ENCODE data around the gene MAGI1.

Gene MAGI1

DNA sequence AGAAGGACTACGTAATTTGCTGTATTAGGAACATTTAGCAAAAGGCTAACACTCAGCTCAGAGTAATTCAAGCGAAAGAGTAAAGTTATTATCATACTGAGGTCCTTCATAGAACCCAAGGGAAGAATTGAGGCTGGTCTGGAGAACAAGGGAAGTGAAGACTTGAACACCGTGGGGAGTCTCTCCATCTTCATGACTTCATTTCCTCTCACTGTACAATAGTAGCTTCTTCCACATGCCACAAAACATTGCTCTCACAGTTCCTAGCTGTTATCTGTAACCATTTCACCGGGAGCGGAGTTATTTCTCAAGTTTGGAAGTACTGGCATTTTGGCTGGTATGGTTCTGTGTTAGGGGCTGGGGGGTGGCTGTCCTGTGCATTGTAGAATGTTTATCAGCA lies 69.7 kb downstream of the MAGI1 start:
- no peak for DNase-seq

DNA sequence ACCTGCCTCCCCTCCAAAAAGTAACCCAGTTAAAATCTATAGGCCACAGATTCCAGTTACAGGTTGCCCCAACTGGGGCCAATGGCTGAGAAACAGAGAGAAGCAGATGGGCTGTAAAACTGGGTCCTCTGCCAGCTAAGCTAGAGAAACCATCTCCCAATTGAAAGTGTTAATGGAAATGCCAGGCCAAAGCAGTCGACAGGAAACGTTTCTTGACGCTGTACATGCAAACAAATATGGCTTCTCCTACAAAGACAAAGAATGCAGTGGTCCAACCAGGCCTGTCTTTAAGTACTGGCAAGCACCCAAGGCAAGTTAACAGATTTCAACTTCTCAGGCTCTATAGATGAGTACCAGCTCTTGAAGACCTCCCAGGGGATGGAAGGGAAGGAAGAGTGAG lies 71.3 kb downstream of the MAGI1 start:
- DNase-seq, result no peak

DNA sequence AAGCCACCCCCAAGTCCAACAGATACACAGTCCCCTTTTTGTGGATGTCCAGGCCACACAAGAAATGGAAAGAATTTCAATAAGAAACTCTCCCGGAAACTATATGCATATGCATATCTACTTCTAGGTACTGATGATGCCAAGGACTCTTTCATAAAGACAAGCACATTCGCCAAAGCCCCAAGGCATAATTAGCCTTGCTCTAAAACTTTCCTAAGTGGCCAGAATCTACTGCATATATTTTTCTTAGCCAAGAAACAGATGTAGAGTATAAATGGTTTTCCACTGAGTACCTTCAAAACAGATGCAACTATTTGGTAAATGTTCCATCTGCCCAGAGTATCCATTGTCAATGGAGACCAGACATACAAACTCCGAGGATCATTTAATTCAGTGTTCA lies 73.9 kb downstream of the MAGI1 start:
- no peak for DNase-seq

DNA sequence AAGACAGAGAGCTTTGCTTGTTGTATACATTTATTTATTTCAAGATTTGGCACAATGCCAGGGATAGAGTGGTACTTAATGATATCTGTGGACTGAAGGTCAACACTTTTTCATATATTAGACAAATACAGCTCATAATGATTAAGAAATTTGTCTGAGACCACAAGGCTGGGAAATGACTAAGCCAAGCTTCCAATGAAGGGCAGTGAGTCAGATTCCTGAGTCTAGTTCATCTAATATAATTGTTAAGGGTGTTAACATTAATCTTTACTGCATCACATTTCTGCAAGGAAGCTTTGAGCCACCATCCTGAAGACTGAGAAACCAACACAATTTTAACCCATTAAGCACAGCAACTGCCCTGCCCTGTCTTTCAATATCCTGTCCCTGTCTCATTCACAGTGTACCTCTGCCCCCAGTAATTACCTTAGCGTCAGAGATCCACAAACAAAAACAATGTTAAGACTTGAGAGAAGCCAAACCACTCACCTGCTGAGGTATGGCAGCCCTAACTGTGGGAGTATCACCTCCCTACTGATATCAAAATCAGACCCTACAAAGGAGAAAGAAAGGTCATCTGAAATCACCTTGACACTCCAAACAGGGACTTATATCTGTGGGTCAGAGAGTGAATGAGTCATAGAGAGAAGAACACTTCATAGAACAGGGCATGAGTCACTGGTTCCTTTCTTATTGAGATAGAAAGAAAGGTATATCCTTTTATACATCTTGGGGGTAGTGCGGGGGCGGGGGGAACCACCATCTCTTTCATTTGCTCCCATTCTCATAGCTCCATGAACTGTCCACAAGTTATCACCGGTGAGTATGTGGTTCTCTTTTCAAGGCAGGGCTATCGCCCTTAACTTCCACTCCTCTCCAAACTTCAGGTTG lies 74.7 kb downstream of the MAGI1 start:
- DNase-seq, result no peak

DNA sequence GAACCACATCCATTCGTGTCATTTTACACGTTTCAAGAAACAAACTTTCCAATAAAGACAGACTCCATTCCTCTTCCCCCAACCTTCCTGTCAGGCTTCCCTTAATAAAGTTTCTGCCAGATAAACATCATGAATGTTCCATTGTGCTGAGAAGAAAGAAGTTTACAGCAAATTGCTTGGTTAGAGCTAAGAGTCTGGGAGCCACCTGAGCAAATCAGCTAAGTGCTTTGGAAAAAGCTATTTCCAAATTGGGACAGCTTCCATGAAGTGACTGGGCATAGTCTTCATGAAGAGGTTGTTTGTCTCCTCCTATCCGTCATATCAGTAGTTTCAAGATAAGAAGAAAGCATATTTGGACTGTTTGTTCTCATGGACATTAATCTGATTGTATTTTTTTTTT lies 77.0 kb downstream of the MAGI1 start:
- DNase-seq, result no peak

DNA sequence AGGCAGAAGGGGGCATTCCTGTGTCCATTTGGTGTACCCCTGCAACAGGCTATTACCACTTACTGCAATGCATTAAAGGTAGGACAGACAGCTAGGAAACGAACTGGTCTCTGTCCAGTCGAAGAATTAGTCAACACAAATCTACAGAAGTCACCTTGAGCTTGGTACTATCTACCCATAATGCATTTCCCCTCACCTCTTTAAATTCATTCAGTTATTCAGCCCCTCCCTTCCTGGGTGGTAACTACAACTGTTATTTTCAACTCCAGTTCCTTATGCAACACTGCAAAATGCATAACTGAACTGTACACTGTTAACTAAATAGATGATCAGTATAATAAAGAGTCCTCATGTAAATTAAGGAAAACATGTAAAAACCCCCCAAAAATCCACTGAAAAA lies 77.6 kb downstream of the MAGI1 start:
- DNase-seq, result no peak

DNA sequence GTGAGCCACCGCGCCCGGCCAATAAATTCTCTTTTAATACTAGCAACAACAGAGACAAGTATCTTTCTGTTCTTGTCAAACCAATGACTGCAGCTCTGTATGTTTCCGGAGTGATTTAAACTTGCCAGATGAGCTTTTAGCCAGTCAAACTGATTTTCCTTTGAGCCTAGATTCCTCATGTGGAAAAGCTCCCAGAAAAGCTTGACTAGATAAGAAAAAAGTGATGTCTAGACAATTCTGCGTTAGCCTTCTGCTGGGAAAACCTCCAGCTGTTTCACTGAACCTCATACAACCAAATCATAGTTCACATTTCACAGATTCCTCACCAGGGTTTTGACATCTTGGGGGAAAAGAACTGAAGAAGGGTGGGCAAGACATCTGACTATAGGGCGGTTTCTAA lies 78.6 kb downstream of the MAGI1 start:
- DNase-seq, result no peak

DNA sequence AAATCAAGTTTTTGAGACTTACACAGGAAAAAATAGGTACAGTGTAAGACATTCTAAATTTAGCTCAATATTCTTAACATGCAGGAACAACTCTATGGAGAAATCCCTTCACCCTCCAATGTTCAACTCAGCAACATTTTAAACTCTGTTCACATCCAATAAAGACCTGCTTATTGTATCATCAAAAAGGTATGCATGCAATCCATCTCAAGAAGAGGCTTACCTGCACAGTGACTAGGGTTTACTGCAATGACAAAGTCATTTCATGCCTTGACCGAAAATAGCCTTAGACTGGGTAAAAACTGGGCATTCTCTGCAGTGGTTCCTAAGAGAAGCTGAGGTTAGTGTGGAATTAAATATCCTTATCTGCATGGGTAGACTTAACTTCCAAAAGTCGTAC lies 80.5 kb downstream of the MAGI1 start:
- DNase-seq, result no peak

DNA sequence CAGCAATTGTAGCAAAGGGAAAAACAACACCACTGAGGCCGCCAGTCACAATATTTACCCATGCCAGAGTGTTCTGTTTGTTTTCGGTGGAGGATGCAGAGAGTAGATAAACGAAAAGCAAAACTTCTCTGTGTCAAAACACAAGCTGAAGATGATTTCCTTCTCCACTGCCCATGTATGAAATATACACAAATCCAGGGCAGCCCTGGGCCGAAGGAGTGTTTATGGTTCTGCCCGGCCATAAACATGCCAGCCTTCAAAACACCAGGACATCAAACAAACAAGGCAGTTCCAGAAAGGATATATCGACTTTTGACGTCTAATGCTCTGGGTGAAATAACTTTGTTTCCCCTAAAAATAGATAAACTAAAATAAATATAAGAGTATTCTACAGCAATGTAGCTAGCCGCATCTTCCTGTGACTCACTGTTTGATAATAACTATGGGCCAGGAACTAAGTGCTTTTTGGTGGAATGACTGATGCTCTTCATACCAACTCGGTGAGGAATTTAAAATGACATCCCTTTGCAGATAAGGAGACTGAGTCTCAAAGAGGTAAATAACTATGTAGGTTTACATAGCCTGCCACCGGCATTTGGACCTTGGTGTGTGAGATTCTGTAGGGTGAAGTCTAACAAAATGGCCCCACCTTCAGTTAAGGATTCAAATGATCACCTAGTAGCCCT lies 82.8 kb downstream of the MAGI1 start:
- DNase-seq, result no peak

DNA sequence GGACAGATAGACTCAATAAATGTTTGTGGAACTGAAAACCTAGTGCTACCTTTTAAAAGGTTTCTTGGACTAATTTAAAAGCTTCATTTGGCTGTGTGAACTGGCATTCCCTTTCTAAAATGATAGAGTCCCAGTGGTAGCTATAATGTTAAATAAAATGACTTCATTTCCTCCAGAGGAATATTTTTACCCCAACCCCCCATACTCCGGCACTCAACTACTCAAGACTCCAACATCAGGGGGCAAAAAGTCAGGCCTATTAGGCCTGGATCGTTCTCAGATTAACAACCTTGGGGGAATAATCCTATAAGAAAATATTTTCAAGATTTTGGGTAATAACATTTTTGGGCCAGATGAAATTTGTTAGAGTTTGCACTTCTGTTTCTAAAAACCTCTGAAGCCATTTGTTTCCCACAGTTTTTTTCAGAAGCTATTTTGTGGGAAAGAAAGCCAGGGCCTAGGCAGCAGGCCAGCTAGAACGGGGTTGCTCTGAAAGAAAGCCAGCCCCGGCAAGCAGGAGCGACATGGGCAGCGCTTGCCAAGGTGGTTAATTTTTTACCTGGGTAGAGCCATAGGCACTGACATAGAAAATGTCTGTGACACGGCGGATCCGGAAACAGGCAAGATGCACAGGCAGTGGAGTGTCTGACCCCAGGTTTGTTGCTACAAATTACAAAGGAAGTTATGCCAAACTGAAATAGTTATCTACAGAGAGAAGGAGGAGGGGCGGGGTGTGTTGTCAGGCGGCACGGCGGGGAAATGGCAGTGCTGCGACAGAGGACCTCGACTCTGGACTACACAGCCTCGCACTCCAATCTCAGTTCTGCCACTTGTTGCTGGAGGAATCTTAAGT lies 84.6 kb downstream of the MAGI1 start:
- no peak for DNase-seq

DNA sequence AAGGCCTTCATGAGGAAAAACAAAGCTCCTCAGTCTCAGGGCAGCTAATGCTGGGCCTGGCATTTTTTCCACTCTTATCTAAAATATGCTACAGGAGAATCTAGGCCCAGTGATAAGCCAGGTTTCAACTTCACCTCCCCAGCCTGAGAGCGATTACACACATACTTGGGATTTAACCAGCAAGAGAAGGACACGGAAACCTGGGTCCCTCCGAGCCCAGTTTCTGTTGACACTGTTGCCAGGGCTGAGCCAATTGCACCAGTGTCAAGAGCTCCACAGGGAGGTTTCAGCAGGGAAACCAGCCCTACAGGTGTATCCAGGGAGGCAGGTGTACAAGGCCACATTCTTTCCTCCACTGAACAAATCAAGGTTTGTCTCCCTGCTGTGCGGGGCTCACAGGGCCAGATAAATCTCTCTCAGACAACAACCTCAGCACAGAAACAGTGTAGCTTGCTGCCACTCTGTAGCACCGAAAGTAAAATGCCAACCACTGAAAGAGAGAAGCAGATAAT lies 85.4 kb downstream of the MAGI1 start:
- no peak for DNase-seq

DNA sequence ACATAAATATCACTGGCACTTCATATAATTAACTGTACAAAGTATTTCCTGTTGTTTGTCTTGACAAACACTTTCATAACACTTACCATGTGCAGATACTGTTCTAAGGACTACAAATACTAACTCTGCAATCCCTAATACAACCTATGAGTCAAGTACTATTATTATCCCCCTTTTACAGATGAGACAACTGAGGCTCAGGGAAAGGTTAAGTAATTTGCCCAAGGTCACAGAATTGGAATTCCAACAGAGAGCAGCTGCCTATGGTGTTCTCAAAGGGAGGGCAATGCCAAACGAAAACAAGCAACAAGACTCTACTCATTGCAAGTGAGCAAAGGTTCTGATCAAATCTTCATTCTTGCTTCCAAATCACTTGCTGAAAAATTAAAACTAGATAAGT lies 85.9 kb downstream of the MAGI1 start:
- no peak for DNase-seq

DNA sequence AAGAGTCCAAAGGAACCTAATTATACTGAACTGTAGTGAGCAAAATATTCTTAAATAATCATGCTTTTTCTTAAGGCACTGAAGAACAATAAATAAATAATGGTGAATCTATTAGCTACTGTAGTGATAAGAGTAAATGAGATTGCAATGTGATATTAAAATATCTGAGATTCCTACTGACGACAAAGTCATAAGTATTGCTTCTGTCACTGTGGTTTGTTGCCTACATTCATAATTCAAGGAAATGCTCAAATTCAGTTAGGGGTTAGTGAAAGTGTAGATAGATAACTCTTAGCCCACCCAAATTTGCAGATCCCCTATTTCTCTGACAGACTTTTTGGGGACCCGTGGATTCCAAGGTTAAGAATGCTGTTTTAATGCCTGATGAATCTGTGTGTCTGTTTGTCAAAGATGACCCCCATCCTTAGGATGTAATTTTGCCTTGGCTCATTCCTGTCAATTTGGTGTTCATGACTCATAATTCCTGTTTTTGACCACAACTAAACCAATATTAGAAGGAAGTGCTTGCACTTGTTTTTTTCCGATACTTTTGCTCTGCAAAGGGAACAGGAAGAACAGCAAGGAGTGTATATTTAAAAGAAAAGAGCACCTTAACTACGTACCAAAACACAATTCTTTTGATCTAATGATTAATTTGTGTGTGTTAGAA lies 86.7 kb downstream of the MAGI1 start:
- no peak for DNase-seq

DNA sequence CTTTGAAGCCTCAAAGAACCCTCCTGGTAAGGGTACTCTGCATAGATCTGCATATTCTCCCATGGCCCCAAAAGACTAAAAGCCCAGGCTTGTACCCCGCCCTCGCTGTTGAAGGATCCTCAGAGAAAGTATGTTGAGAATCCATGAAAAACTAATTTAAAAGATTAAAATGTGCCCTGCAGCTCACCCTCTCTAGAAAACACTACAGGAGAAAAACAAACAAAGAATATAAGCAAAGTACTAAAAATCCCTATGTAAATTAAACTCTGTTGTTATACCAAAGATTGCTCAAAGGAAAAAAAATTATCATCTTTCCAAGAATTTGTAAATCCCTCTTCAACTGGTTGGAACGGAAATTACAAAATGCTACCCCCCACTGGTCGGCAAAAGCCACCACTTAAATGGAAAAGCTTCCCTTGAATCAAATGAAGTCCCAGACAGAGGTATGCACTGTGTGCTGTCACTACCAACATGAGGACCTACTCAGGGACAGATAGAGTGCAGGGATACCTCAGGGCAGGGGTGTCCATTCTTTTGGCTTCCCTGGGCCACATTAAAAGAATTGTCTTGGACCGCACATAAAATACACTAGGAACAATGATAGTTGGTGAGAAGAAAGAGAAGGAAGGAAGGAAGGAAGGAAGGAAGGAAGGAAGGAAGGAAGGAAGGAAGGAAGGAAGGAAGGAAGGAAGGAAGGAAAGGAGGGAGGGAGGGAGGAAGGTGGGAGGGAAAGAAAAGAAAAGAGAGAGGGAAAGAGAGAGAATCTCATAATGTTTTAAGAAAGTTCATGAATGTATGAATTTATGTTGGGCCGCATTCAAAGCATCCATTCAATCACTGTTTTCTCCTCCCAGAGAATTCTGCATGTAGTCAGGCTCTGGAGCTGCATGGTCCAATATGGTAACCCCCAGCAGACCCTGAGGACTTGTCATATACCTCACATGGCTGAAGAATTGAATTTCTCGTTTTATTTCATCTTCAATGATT lies 88.1 kb downstream of the MAGI1 start:
- DNase-seq, result no peak

DNA sequence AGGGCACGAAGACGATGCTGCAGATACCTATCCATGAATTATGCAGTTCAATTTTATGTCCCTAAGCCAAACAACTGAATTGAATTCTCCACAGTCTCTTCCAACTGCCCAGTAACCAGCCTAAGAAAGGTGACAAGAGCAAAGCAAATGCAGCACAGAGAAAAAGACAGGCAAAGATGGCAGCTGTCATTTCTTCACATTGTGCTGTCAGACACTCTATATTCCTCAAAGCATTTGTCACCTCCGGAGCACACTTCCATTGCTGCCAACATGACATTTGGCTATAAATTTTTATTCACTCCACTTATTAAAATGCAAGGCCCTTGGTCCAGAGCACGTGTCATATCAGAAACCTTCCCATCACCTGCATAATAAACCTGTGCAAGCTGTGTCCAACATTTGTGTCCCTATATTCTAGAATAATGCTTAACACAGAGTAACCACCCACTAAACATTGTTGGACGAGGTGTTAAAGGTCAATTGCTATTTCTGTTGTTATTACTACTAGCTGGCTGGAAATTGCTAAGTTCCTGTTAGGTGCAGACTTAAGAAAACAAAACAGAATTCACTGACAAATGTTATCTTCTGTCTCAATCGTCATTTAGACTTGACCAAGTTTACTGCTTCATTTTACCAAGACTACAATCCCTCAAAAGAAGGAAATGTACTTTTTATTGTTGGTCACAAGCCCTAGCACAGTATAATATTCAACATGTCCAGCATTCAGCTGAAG lies 89.7 kb downstream of the MAGI1 start:
- DNase-seq, result no peak

DNA sequence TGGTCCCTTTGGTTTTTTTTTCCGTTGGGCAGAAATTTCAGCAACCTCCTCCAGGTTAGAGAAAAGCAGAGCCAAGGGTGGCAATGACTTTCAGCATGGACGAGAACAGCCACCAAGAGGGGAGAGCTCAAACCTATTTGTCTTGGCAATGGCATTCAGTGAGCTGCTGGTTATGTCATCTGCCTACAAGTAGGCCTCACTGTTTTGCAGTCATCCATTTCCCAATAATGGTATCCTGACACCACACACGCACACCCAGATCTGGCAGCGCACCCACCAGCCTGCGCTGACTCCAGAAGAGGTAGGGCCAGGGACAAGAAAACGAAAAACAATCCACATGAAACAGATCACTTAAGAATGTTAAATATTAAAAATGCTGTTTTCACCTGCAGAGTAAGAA lies 92.3 kb downstream of the MAGI1 start:
- DNase-seq, result no peak

DNA sequence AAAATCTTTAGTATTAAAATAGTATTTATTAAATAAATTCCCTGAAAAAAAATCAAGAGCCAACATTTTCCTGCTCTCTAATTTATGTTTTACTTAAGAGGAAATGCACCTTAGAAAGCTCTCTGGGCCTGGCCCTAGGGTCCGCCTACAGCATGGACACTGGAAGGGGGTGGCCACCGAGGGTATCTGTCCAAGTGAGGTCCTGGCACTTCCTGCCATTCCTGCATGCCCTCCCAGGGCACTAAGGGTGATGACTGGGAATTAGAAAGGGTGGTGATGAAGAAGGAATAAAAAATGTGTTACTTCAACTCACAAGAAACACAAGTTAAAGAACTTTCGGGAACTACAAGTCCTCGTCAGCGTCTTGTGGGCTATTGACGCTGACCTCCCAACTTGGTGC lies 92.8 kb downstream of the MAGI1 start:
- DNase-seq, result no peak

DNA sequence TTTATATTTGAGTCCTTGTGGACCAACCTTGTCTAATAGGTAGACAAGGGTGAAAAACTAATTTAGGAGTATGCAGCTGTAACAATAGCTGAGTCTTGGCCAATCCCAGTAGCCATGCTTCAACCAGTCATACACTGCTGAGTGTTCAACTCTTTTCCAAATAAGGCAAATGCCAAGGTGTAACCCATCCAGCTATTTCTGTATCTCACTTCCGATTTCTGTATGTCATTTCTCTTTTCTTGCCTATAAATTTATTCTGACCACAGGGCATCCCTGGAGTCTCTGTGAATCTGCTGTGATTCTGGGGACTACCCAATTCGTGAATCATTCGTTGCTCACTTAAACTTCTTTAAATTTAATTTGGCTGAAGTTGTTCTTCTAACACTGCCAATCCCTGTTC lies 93.2 kb downstream of the MAGI1 start:
- no peak for DNase-seq

DNA sequence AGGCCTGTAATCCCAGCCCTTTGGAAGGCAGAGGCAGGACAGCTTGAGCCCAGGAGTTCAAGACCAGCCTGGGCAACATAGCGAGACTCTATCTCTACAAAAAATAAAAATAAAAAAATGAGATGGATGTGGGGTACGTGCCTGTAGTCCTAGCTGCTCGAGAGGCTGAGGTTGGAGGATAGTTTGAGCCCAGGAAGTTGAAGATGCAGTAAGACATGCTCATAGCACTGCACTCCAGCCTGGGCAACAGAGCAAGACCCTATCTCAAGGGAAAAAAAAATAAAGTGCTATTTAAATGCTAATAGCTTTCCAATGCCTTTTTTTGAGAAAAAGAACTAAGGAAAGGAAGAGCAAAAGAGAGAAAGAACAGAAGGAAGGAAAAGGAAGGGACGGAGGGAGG lies 94.5 kb downstream of the MAGI1 start:
- DNase-seq, result no peak

DNA sequence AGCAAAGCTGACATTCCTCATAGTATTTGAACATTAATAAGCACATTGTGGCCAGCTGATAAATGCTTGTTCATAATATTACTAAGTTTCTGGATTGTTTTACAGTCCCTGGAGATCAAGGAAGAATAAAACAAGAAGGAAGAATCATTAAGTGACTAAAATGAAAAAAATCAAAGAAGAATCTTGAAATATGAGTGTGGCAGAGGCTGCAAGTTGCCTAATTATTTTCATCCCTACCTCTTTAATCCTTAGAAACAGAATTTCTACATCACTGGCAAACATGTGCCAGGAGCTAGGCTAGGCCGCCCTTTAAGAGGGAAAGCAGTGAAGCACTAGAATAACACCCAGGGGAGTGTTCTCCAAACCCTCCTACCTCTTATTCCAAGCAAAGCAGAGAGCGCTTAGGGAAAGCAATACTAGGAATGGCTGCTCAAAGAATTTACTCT lies 98.9 kb downstream of the MAGI1 start:
- DNase-seq, result no peak

DNA sequence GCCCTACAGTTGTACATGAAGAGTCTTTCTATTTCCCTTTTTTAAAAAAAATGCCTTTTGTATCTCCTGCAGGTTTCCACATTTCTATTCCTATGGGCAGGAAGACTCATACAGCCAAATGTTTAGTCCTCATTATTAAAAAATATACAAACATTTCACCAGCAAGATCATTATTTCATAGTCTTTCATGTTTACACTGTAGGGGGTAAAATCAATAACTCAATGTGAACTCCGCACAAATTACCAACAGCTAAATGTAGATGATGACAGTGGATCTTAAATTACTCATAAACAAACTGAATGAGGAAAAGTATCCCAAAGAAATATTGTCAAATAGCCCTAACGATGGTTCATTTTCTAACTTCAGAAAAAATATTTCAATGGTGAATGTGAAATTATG lies 99.5 kb downstream of the MAGI1 start:
- DNase-seq, result no peak

Measured in NCI-H2171 treated with DMSO at 0.1 percent for 48 hours (cell line).